Activated CD4-positive, alpha-beta T cell treated with anti-CD3 and anti-CD28 coated beads, Interleukin-2, amount 50 U/mL, for 4 hours (primary cell): ENCODE data around the gene ELL2.

Experiments used
- DNase-seq, 2 experiments: peaks; one replicate each; pipeline ENCODE4 v3.0.0-alpha.2; 2020

Gene ELL2

GRCh38 chr5:95876782-95877181 lies 84.9 kb downstream of the ELL2 start:
- no peak for DNase-seq

GRCh38 chr5:95874246-95874645 lies 87.4 kb downstream of the ELL2 start:
- DNase-seq, result no peak

- no peak for DNase-seq
Observed at GRCh38 chr5:95873351-95873750, 88.3 kb downstream of the ELL2 start.

- no peak for DNase-seq
Observed at GRCh38 chr5:95872346-95873268, 89.0 kb downstream of the ELL2 start.

- DNase-seq, result no peak
Observed at GRCh38 chr5:95871146-95871806, 90.4 kb downstream of the ELL2 start.

GRCh38 chr5:95870105-95870672 lies 91.5 kb downstream of the ELL2 start:
- DNase-seq, result peak; percentile 26 to 40

GRCh38 chr5:95869173-95869855 lies 92.3 kb downstream of the ELL2 start:
- peak; percentile 17 to 32 for DNase-seq

GRCh38 chr5:95868136-95868535 lies 93.5 kb downstream of the ELL2 start:
- DNase-seq, result no peak

GRCh38 chr5:95866435-95867040 lies 95.1 kb downstream of the ELL2 start:
- DNase-seq, result no peak

GRCh38 chr5:95864944-95865504 lies 96.6 kb downstream of the ELL2 start:
- no peak for DNase-seq

GRCh38 chr5:95864456-95864855 lies 97.2 kb downstream of the ELL2 start:
- no peak for DNase-seq

GRCh38 chr5:95863383-95863757 lies 98.3 kb downstream of the ELL2 start:
- no peak for DNase-seq

- no peak for DNase-seq
Observed at GRCh38 chr5:95862671-95863382, 98.8 kb downstream of the ELL2 start.

GRCh38 chr5:95861864-95862561 lies 99.6 kb downstream of the ELL2 start:
- DNase-seq, result peak in 1 of 2 experiments; percentile 17

- DNase-seq, result no peak
Observed at GRCh38 chr5:95861221-95861863, 100.3 kb downstream of the ELL2 start.

- DNase-seq, result no peak
Observed at GRCh38 chr5:95859661-95860060, 102.0 kb downstream of the ELL2 start.

GRCh38 chr5:95858661-95859595 lies 102.7 kb downstream of the ELL2 start:
- peak; percentile 89 to 92 for DNase-seq

GRCh38 chr5:95858023-95858461 lies 103.6 kb downstream of the ELL2 start:
- no peak for DNase-seq
